Activated effector memory CD4-positive, alpha-beta T cell treated with anti-CD3 and anti-CD28 coated beads, Interleukin-2, amount 50 U/mL, for 16 hours (primary cell): Measurements from ENCODE around the gene TMEM82.
A peak's percentile ranks its signal among the peaks of the same experiment; 100 is the strongest.
"Not testable (repeated sequence)": the region's sequence is repeated elsewhere in the genome, so short reads cannot be mapped to it uniquely, and the experiment has no call there.

Source experiments
- DNase-seq: peaks from one replicate; pipeline ENCODE4 v3.0.0-alpha.2; 2020

TMEM82 gene

GRCh38 chr1:15742339-15742801 lies at the start of gene TMEM82:
Gene TMEM82, plus strand, starts transcription at chr1:15742499. Its CDS starts 61 bp downstream, at chr1:15742560.
- DNase-seq = no peak

- DNase-seq = no peak
These were observed 48.9 kb upstream of the TMEM82 start for GRCh38 chr1:15693371-15693770.

DNA sequence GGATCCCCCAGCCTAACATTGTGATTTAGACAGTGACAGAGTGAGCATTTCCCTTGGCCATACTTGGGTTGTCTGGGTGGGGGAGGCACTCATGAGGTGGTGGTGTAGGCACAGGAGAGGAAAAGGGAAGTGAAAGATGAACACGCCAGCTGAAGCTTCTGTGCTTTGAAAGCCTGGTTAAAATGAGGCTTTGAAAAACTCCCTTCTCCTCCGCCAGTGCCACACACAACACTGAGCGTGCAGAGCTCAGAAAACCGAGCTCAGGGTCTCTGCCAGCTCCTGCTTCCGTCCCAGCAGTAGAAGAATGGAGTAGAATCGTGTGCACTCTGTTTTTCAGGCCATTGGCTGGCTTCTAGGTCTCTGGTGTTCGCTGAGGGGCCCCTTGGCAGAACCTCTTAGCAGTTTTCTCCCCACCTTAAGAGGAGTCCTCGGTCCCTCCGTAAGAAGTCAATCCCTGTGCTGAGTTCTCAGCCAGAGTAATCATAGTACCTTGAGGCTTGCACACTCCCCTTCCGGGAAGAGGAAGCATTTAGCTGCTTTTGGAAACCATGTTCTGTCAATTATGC lies 45.3 kb upstream of the TMEM82 start:
- peak; percentile 64 for DNase-seq

DNA sequence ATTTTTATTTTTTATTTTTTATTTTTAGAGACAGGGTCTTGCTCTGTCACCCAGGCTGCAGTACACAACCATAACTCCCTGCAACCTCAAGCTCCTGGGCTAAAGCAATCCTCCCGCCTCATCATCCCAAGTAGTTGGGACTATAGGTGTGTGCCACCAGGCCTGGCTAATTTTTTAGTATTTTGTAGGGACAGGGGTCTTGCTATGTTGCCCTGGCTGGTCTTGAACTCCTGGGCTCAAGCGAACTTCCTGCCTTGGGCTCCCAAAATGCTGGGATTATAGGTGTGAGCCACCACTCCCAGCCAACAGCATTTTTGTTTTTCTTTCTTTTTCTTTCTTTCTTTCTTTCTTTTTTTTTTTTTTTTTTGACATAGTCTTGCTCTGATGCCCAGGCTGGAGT lies 44.1 kb upstream of the TMEM82 start:
- DNase-seq = no peak

DNA sequence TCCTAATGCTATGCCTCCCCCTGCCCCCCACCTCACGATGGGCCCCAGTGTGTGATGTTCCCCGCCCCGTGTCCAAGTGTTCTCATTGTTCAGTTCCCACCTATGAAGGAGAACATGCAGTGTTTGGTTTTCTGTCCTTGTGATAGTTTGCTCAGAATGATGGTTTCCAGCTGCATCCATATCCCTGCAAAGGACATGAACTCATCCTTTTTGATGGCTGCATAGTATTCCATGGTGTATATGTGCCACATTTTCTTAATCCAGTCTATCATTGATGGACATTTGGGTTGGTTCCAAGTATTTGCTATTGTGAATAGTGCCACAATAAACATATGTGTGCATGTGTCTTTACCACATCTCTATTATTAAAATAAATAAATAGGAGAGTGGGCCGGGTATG lies 43.0 kb upstream of the TMEM82 start:
- not testable (repeated sequence) for DNase-seq

- no peak for DNase-seq
These were observed 41.8 kb upstream of the TMEM82 start for GRCh38 chr1:15700508-15700907.

DNA sequence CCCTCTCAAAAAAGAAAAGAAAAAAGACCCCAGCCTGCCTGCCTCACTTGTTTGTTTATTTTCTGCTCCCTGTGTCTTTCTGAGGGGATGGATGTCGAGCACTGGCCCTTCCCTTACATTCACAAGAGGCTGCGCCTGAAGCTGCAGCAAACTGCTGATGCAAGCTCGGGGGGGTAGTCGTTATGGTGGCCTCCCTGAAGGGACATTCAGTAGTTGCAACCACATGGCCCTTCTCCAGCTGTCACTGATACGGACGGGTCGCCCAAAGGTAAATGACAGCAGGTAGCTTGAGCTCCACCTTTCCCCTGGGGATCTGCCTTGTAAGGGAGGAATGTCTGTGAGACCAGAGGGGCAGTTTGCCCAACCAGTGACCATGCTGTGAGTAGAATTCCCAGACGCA lies 40.5 kb upstream of the TMEM82 start:
- no peak for DNase-seq

DNA sequence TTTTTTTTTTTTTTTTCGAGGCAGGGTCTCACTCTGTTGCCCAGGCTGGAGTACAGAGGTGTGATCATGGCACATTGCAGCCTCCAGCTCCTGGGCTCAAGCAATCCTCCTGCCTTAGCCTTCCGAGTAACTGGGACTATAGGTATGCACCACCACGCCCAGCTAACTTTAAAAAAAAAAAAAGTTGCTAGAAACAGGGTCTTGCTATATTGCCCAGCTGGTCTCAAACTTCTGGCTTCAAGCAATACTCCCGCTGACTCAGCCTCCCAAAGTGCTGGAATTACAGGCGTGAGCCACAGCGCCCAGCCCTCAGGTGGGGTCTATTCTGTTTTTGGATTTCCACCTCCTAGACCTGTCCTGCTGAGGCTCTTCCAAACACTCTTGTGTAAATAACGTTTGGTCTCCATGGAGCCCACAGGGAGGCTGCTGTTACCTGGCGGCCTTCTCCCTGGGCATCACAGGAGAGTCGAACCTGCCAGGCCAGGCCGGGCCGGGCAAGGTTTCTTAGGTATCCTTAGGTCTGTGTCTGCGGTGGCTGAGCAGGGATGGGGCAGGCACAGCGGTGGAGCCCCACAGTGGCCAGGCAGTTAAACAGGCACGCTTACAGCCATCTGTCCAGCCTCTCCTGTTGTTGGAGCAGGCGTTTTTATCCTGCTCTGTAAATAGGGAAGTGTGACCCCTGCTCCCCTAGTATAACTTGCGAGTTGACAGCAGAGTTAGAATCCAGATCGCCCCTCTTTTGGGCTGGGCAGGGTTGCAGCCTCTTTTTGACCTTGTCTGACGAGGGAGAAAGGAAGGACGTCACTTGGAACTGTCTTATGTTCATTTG lies 39.4 kb upstream of the TMEM82 start:
- no peak for DNase-seq

GRCh38 chr1:15703562-15703961 lies 38.7 kb upstream of the TMEM82 start:
- DNase-seq = no peak

- DNase-seq = no peak
These were observed 37.6 kb upstream of the TMEM82 start for GRCh38 chr1:15704526-15705183.

- DNase-seq = no peak
These were observed 37.1 kb upstream of the TMEM82 start for GRCh38 chr1:15705184-15705566.

DNA sequence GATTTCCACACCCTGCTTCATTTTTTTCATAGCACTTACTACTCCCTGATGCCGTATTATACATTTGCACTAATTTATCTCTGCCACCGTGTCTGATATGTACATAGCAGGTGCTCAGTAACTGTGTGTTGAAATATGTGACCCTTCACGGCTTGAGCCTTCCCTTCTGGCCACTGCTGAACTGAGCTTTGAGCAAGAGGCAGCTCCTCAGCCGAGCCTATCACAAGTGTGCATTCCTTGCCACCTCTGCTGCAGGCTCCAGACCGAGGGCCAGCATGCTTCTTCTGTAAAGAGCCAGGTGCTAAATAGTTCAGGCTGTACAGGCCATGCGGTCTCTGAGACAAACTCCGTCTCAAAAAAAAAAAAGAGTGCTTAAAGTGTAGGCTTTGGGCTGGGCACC lies 35.5 kb upstream of the TMEM82 start:
- DNase-seq = no peak

DNA sequence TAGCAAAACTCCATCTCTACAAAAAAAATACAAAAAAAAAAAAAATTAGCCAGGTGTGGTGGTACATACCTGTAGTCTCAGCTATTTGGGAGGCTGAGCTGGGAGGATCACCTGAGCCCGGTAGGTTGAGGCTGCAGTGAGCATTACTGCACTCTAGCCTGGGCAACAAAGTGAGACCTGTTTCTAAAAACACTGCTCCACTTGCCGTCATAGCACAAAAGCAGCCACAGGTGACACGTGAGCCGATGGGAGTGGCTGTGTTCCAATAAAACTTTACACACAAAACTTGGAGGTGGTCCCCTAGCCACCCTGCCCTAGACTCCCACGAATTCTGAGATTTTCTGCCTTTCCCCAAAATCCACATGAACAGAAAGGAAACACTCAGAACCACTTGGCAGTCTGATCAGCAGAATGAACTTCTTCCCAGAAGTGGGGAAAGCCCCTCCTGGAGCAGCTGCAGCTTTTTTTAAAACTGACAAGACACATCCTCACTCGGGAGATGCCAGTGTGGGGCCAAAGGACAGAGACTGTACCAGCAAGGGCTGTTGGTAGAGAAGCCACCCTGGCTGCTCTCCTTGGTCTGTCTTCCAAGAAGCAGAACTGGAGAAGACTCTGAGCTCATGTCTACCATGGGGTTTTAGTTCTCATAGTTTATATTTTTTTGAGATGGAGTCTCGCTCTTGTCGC lies 34.9 kb upstream of the TMEM82 start:
- no peak for DNase-seq

DNA sequence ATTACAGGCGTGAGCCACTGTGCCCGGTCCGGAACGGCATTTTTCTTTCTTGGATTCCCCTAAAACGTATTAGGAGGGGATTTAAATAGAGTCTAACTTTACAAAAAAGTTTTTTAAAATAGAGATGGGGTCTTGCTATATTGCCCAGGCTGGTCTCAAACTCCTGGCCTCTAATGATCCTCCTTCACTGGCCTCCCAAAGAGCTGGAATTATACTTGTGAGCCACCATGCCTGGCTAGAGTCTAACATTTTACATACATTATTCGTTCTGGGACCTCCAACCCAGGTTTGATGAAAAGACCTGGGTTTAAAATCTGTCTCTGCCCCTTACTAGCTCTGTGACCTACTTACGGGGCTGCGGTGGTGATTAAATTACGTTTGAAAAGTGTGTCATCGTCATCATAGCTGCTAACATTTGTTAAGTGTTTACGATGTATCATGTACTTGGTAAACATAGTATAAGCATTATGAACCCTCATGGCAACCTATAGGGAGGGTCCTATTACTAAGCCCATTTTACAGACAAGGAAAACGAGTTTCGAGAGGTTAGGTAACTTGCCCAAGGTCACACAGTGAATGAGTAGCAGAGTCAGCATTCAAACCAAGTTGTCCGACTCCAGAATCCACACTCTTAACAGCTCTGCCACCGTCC lies 33.7 kb upstream of the TMEM82 start:
- no peak for DNase-seq

GRCh38 chr1:15709226-15709625 lies 33.1 kb upstream of the TMEM82 start:
- no peak for DNase-seq

- no peak for DNase-seq
These were observed 30.1 kb upstream of the TMEM82 start for GRCh38 chr1:15712168-15712567.

DNA sequence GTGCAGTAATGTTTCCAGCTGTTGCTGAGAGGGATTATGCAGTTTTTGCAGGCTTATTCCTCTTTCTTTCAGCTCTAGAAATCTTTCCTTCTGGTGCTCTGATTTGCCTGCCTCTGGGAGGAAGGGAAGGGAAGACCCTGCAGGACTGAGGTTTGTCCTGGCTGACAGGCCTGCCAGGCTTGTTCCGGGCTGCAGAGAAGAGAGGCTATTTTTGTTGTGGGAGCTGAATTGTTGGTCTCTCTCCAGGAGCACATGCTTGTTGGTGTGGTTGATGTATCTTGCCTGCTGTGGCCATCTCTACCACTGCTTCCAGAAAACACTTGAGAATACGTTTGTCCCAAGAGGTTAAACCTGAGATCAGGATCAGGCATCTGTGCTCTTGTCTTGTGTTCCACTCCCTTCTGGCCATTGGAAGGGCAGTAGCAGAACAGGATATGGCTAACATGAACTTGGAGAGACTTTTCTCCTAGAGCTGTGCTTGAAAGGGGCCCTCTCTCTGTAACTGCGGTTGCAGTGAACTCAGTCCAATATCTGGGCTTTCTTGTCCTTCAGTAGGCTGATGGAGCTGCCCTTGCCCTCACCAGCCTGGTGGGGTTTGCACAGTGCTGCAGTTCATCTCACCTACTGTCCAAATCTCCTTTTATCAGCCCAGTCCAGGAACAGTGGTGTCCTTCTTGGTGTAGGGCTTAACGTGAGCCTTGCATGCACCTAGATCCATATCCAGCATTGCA lies 27.7 kb upstream of the TMEM82 start:
- no peak for DNase-seq

DNA sequence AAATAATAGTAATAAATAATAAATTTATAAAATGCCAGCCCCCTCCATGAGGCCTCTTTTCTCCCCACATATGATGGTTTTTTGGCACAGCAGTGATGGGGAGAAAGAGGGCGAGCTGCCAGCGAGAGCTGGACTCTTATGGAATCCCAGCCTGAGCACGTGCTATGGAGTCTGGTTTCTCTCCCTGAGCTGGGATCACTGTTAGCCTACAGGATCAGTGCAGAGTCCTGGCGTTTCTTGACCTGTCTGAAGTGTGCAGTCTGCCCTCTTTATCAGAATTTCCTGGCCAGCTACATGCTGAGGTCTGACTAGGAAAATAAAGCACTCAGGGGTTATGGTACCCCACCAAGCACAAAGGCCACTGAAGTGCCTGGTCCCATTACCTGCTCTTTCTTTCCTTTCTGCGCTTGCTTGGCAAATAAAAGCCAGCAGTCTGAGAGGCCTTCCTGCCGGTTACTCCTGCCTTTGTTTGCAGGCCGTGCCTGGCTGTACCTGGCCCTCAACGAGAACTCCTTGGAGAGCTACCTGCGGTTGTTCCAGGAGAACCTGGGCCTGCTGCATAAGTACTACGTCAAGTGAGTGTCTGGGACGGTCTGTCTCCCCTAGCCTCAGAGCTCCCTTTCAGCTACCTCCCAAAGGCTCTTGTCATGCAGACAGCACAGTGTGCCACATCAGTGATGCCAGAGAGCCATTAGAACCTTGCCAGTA lies 24.7 kb upstream of the TMEM82 start:
- DNase-seq = no peak

DNA sequence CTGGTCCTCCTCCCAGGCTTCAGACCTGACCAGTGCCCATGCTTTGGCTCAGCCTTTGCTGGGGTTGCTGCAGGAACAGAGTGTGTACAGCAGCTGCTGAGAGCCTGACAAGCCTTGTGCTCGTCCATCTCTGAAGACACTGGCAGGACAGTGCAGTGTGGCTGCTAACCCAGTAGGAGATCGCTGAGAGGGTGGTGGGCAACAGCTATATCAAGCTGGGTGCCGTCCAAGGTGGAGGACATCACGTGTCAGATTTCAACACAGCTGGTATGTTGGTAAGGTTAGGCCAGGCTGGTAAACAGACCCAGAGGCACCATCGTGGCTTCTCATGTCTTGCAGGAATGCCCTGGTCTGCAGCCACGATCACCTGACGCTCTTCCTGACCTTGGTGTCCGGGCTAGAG lies 24.1 kb upstream of the TMEM82 start:
- DNase-seq = no peak

GRCh38 chr1:15719381-15720120 lies 22.7 kb upstream of the TMEM82 start:
- DNase-seq = no peak

DNA sequence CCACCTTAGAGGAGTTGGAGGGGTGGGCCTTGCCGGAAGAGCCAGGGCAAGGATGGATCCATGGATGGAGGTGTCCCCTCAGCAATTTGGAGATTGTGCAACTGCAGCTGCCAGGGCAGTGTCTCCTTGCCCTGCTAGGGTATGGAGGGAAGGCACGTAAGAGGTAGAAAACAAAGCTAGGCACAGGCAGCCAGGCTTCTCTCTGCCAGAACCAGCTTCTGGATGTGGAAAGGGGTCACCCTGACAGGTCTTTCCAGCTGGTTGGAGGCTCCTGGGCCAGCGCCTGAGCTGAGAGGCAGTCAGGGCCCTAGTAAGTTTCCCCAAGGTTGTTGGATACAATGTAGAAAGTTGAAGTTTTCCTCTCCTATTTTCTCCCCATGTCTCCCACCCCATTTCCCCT lies 21.4 kb upstream of the TMEM82 start:
- no peak for DNase-seq
